GM06990 (cell line): Measurements from ENCODE around the gene COL23A1.

Experiments used
- DNase-seq: peaks from one replicate; pipeline ENCODE4 v3.0.0-alpha.2; 2011; ENCODE audit not compliant: insufficient read length; ENCODE audit errors: extremely low read depth
- H3K27me3 ChIP-seq: replicated peaks from 2 replicates; pipeline ENCODE4 v1.6.0; 2011; ENCODE audit warnings: low read length; ENCODE audit not compliant: control insufficient read depth, insufficient read depth
- H3K36me3 ChIP-seq: 2 replicates; pipeline ENCODE4 v1.5.1; 2011; ENCODE audit warnings: low read length; ENCODE audit not compliant: control insufficient read depth, insufficient read depth
- H3K4me3 ChIP-seq: replicated peaks from 2 replicates; pipeline ENCODE4 v1.5.1; 2011; ENCODE audit warnings: low read depth, mild to moderate bottlenecking, control low read depth, low read length
- TF ChIP-seq, protein P1 (sequence below): IDR thresholded peaks from 2 replicates; pipeline ENCODE4 v1.5.1; 2011; ENCODE audit warnings: low read length, control low read depth, mild to moderate bottlenecking, inconsistent platforms; ENCODE audit not compliant: insufficient read depth, poor library complexity, severe bottlenecking

Gene COL23A1

DNA sequence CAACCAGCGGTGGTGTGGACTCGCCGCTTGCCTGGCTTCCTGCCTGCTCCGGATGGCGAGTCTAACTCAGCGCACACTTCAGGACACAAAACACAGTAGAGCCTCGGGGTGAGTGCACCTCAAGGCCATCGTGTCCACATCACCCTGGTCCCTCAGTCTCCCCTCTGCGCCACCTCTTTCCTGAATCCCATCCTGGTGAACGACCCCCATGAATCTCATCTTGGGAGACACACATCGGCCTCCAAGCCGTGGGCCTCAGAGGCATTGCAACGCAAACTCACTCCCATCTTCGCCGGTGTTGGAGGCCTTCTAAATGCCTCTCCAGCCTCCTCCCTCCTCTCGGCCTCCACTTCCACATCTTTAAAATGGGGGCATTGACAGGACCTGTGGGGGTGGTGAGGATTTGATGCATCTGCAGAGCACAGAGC is 124.3 kb downstream of the COL23A1 start:
- TF ChIP-seq, protein P1, sequence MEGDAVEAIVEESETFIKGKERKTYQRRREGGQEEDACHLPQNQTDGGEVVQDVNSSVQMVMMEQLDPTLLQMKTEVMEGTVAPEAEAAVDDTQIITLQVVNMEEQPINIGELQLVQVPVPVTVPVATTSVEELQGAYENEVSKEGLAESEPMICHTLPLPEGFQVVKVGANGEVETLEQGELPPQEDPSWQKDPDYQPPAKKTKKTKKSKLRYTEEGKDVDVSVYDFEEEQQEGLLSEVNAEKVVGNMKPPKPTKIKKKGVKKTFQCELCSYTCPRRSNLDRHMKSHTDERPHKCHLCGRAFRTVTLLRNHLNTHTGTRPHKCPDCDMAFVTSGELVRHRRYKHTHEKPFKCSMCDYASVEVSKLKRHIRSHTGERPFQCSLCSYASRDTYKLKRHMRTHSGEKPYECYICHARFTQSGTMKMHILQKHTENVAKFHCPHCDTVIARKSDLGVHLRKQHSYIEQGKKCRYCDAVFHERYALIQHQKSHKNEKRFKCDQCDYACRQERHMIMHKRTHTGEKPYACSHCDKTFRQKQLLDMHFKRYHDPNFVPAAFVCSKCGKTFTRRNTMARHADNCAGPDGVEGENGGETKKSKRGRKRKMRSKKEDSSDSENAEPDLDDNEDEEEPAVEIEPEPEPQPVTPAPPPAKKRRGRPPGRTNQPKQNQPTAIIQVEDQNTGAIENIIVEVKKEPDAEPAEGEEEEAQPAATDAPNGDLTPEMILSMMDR, result no peak
- Histone ChIP-seq H3K36me3 (no peaks in the 10 kb centered on the region), H3K27me3 (no peaks in the 10 kb centered on the region), H3K4me3 (no peak overlapping the region)
- no peak for DNase-seq

DNA sequence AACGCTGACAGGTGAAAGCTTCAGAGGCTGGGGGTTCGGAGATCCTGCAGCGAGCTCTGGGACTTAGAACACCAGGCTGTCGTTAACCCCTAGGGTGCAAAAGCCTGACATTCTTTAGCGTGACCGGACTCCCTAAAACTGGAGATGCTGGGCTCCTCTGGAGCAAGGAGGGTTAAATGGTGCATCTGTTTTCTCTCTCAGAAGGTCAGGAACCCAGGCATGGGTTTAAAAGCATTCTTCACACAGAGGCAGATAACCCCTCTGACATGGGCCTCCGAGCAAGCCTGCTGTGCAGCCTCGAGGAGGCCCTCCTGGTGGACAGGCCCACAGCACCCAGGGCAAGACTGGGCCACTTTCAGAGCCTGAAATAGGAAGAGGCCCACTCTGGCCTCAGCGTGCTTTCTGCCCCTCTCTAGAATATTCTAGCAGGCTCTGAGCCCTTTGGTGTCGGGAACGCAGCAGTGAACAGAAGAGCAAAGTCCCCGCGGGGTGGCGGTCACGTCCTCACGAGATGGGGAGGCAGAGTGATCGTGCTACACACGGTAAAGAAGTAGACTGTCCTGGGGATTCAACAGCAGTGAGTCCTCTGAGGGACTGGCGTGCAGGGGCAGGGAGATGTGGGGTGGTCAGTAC is 124.8 kb downstream of the COL23A1 start:
- no peak overlapping the region for H3K4me3 ChIP-seq
- H3K27me3 ChIP-seq, result no peaks in the 10 kb centered on the region
- no peak for DNase-seq
- H3K36me3 ChIP-seq, result no peaks in the 10 kb centered on the region
- TF ChIP-seq, protein P1, result no peak

DNA sequence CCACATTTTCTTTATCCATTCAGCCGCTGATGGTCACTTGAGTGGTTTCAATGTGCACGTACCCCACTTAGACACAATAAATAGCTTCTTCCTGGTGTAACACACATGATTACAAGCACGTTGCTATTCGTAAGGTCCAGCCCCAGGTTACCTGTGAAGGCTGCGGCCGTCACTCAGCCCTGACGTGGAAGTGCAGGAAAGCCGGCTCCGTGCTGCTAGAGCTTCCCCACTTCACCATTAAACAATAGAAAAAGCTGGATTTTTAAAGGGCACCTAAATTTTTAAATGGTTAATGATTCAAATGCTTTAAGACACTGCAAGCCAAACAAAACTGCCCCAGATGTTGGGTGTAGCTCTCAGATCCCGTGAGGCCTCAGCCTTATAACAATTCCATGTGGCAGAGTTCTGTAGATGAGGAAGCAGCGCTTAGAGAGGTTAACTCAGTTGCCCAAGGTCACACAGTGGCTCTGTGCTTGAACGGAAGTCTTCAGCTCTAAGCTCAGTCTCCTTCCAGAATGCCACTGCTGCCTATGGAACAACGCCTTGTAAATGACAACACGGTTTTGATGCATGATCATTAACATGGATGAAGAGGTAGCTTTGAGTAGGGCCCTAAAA is 125.7 kb downstream of the COL23A1 start:
- Histone ChIP-seq H3K4me3 (no peak overlapping the region), H3K36me3 (no peaks in the 10 kb centered on the region), H3K27me3 (no peaks in the 10 kb centered on the region)
- TF ChIP-seq, protein P1, result no peak
- no peak for DNase-seq

DNA sequence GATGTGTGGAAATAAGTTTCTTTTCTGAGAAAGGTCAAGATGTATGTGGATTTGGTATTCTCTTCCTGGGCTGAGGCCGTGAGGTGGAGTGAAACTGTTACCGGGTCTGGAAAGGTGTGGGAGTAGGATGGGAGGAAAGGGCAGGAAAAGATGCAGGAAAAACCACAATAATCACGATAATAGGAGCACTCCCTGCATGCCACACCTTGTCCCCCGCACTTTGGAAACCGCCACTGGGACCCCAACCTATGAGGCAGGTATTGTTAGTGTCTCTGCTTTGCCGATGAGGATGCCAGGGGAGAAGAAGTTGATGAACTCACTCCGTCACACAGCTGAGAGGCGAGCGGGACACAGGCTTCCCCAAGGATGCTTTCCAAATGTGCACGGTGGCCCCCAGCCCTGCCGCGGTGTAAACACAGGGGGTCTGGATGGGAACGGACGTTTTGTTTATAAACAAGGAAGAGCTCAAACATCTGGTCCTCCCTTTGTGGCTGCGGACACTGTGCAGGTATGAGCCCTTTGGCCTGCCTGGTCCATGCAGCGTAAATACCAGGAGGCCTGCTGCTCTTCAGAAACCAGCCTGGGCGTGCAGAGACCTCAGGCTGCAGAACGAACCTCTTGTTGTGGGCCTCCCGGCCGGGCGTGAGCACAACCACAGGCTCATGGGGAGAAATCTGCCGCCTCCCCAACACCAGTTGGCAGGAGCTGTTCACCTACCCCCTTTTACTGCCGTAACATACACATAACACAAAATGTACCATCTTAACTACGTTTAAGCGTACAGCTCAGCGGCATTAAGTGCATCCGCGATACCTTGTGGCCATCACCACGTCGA is 126.7 kb downstream of the COL23A1 start:
- no peak for DNase-seq
- no peaks in the 10 kb centered on the region for H3K27me3 ChIP-seq
- TF ChIP-seq, protein P1, result no peak
- H3K36me3 ChIP-seq, result no peaks in the 10 kb centered on the region
- no peak overlapping the region for H3K4me3 ChIP-seq

DNA sequence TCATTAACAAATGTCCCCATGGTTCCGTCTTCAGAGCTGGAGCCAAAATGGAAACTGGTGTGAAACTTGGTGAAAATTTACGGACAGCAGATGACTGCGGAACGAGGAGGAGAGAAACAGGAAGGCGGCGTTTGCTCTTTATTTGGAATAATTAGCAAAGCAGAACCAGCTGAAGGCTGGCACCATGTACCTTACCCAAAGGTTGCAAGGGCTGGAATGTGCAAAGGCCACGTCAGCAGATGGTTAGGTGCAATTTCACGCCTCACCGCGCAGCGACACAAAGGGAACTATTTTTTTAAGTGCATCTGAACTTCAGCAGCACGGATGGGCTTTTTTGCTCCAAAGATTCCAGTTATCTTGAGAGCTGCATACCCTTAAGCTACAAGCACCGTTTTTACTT is 127.4 kb downstream of the COL23A1 start:
- TF ChIP-seq, protein P1, result no peak
- Histone ChIP-seq H3K4me3 (no peak overlapping the region), H3K27me3 (no peaks in the 10 kb centered on the region), H3K36me3 (no peaks in the 10 kb centered on the region)
- no peak for DNase-seq
